Mesenteric fat pad (tissue), 1 donor: ENCODE results near the gene FGFR1OP2. TPM values are rescaled to one million over a fixed set of nuclear protein-coding genes. Genes with fewer than 3 reads are reported as not detected.

Experiments used
- DNase-seq: peaks from one replicate; pipeline ENCODE4 v3.0.0-alpha.2; 2020; ENCODE audit warnings: low spot score
- total RNA-seq: library from RNA; stranded (reverse); fragmentation: NEBNext Ultra II Directional; extraction: Animal tissue kit (Norgen Biotek cat#: 25700); gene quantifications from one replicate; pipeline ENCODE4 v1.2.1, GENCODE V29; 2021
- donor health status: DM: yes; HTN: yes; CAD: no.

Gene FGFR1OP2
- total RNA-seq, 1 donor from 2014 or later, result 40.0 TPM

DNA sequence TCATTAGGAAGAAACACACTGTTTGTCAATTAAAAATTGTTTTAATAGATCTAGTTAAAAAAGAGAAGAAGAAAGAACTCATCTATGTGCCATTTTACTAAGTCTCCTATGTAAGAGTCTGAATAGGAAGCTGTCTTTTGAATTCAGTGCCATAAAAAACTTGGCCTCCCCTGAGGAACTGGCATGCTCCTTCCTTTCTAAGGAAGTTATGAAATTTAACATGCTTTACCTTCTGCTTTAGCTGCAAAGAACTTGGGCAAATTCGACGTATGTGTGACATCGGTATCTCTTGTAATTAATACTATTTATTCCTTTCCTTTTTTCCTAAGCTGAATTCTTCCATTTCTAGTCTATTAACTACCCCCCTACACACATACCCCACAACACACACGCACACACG lies 63.4 kb downstream of the FGFR1OP2 start:
- no peak for DNase-seq

DNA sequence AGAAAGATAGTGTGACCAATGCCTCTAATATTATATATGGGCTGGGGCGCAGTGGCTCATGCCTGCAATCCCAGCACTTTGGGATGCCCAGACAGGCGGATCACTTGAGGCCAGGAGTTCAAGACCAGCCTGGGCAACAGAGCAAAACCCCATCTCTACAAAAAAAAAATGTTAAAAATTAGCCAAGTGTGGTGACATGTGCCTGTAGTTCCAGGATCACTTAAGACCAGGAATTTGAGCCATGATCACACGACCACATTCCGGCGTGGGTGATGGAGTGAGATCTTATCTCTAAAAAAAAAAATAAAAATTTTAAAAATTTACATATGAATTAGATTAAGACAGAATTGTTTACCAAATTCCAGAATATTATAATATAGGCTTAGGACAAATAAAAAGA lies 63.9 kb downstream of the FGFR1OP2 start:
- no peak for DNase-seq

DNA sequence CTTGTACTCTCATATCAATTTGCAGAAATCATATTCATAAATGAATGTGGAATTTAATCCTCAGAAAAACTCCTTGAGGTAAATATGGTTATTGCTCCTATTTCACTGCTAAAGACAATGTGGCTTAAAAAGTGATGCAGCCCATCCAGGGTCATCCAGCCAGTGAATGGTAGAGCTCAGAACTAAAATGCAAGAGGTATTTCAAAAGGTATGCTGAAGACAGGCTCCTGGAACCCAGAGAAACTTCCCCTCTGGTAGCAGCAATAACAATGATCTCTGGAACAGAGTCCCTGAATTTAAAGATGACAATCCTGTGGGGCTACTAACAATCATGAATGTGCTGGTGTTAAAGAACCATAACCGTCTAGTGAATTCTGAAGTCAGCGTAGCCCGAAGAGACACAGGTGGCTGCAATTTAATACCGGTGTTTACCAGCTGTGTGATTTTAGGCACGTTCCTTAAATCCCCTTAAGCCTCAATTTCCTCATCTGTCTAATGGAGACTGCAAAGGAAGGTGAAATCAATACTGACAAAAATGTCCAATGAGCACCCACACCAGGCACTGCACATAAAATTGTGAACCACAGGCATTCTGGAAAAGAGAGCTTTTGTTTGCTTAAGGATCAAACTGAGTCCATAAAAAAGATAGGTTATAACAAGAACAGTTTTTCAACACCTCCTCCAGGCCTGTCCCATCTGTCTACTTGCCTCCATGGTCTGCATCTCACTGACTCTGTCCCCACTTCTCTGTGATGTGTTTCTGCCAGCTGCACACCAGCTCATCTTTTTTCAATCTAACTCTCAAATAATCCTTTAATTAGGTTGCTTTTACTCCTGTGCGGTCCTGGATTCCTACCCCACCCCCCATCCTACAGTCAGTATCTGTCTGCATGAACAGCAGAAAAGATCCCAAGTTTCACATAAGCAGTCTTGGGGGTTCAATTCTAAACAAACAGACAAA lies 65.4 kb downstream of the FGFR1OP2 start:
- no peak for DNase-seq

DNA sequence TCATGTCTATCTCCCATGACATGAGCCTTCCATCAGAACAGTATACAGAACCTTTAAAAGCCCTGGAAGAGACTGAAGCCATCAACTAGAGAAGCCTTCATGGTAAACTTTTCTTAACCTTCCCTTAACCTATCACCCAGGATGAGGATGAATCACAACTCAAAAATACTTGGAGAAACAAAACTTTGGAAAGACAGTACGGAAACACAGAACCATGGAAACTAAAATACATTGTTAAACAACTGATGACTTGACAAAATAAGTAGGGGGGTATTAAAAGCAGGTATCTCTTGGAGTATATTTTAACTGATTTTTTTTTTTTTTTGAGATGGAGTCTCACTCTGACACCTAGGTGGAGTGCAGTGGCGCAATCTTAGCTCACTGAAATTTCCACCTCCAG lies 67.2 kb downstream of the FGFR1OP2 start:
- no peak for DNase-seq

DNA sequence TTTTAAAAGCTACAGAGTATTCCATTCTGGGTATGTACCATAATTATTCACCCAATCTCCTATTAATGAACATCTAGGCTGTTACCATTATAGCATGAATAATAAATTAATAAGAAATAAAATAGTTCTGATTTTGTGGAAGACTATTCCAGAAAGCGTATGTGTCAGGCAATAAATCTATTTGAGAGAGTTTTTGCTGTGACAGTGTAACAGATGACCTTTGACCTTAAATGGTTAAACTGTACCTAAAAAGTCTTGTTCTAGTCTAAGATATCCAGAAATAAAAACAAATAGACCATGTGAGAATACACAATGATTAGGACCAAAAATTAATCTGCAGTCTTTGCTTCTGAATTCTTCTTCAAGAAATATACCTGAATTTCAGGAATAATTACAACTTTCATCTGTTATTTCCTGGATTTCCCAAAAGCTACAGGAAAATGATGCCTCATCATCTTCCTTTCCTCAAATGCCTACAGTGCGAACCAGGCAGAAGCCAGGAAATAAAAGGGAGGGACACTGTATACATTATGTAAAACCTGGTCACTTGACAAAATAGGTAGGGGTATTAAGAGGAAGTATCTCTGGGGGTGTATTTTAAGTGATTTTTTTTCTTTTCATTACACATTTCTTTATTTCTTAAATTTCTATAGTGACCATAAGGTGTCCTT lies 68.7 kb downstream of the FGFR1OP2 start:
- no peak for DNase-seq

DNA sequence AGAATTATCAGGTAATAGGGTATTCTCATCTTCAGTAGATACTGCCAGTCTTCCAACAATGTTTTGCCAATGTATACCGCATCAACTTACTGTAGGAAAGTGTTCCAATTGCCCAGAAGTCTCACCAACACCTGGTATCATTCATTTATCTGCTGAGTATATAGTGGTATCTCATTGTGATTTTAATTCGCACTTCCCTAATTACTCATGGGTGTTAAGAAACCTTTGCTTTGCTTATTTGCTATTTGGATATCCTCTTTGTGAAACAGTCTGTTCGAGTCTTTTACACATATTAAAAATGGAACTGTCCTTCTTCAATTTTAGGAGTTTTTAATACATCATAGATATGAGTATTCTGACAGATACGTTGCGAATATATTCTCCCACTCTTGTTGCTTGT lies 69.8 kb downstream of the FGFR1OP2 start:
- no peak for DNase-seq

DNA sequence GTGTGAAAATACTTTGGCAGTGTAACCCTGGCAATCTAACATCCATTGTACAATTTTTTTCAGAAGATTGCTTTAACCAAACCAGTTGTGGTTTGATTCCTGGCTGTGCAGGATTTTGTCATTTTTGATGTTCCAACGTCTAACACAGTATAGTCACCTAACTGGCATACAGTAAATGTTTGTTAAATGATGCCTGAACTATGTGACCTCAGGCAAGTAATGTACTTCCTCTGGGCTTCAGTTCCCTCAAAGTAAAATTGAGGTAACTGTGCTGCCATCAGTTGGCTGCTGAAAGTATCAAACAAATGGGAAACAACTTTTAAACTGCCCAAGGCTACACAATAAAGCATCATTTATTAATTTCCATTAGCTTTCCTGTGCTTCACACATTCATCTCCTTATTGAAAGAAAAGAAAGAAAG lies 71.6 kb downstream of the FGFR1OP2 start:
- DNase-seq, result no peak

DNA sequence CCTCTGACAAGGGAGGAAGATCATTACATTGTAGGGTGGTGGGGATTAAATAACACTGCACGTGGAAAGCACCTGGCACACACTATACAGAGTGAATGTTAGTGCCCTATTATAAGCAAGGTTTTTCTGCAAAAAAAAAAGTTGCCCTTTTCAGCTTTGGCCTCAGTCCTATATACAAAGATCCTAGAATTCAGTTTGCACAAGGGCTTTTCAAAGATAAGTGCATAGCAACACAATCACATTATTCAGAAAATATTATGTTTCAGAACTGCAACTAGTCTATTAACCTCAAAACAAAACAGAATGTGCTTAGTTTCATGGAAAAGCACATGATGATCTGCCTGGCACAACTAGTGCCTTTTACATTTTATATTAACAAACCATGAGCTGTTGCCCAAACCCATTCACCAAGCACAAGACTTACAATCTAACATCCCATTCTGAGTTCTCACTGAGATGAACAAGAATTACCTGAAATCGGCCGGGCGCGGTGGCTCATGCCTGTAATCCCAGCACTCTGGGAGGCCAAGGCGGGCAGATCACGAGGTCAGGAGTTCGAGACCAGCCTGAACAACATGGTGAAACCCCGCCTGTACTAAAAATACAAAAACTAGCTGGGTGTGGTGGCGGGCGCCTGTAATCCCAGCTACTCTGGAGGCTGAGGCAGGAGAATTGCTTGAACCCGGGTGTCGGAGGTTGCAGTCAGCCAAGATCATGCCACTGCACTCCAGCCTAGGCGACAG lies 74.1 kb downstream of the FGFR1OP2 start:
- no peak for DNase-seq

DNA sequence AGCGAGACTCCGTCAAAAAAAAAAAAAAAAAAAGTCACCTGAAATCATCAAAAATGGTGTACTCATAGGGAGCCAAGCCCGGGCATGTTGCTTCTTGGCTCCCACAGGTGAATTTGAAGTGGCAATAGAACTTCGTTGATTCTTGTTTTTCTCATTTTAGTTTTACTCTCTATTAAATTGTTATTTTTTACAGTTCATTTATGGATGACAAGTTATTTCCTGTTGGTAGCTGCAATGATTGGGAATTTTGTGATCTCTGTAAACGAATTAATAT lies 74.6 kb downstream of the FGFR1OP2 start:
- no peak for DNase-seq

DNA sequence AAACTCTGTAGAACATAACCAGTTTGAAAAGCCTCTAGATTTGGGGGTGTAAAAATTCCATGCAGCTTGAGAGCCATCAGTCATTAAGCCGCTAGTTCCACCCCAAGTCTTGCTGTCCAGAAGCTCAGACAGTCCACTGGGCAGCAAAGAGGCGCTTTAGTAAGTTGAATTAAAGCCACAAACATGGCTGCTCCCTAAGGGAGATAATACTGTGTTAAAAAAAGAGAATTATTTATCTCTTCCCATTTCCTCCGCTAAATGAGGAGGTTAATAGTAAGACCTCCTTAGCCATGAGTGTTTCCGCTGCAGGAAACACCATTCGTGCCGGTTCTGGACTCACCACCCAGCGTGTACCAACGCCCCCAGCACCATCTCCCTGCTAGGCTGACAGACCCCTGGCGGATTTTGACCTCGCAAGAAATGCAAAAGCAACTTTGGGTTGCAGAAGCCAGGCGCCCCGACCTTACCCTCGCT lies 75.4 kb downstream of the FGFR1OP2 start:
- peak; percentile 90 for DNase-seq

DNA sequence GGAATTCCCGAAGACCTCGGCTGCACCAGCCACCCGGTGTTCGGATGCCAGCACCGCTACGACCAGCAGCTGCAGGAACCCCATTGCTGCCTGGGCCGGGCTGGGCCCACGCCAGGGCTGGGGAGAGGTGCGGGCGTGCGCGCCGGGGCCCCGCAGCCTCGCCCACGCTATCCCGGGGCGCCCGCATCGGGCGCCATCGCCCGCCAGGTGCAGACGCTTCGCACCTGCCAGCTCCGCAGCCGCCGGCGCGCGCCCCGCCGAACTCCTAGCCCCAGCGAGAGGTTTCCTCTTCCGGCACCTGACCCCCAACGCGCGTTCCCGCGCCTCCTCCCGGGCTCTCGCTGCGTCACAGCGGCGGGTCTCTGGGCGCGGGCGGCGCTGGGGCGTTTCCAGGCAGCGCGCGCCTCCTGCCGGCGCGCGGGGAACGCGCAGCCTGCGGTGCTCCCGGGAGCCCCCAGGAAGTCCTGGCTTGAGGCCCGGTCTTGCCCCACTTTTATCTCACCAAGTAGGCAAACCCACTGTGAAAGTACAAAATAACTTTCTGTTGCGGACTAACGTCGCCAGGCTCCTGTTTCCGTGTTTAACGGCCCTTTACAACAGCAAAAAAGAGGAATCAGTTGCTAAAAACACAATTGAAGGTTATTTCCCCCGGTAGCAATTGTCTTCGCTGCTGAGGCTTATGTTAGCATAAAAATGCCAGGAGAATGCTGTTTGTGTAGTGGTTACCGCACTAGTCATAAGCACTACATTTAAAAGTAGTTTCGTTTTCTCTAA lies 76.0 kb downstream of the FGFR1OP2 start, which contains the start of gene TM7SF3:
Gene TM7SF3 (minus strand): TSS at position 300 of the 774 bp plus-strand sequence. CDS start 216 bp downstream, at position 84.
- DNase-seq, result peak; percentile 97

DNA sequence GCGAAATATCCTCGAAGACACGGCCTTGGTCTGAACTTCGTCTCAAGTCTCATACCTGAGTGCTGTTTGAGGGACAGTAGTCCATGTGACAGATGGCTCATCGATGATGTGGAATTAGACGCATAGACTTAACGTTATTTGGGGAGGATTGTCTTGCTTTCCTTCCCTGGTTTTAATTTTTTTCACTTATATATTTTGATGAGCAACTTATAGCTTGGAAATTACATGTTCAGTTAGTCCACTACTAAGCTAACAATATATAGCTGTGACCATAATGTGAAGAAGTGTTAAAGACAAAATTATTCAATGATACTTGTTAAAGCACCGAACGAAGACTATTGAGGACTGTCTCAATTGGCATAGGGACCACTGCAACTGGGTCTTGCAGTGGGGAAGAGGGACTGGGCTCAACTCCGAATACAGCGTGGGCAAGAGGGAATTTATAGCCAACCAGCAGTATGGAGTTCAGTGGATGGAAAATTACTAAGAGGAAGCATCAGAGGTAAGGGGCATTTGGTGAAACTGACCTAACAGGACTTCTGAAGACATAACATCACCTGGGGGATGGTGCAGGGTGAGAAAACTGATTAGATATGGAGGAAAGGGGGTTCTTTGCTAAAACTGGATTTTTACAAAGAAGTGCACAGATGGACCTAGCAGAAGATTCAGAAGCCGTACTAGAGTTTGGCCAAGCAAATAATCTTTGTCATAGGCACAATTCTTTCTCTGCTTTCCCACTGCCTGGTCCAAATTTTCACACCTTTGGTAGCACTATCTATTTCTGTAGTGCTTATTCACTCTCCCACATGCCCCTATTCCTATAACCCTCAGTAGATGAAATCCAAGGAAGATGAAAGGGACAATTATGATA lies 76.8 kb downstream of the FGFR1OP2 start:
- no peak for DNase-seq

DNA sequence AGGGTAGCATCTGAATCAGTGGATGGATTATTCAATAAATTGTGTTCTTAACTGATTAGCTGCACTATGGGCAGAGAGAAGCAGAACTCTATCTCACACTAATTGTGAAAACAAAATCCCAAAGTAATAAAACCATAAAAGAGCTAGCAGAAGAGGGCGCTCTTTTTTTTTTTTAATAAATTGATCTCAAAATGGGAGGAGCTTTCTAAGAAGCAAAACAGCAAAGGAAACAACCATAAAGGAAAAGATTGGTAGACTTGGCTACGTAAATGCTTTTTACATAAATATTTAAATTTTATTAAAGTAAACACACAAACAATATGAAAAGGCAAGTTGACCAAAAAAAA lies 77.4 kb downstream of the FGFR1OP2 start:
- DNase-seq, result no peak

Other genes starting within 250 kb of the FGFR1OP2 start
- gene ITPR2, start 105.3 kb upstream of the FGFR1OP2 start, total RNA-seq, result 71.3 TPM
- 21.8 TPM for gene INTS13, start 489 bp upstream of the FGFR1OP2 start, total RNA-seq
- 38.3 TPM for gene TM7SF3, start 75.9 kb downstream of the FGFR1OP2 start, total RNA-seq
- 35.6 TPM for gene MED21, start 84.1 kb downstream of the FGFR1OP2 start, total RNA-seq
- gene C12orf71, start 144.1 kb downstream of the FGFR1OP2 start, total RNA-seq, result not detected